HepG2 (cell line): ENCODE measurements around the gene VWA1. TPM values are rescaled to one million over a fixed set of nuclear protein-coding genes. Genes with fewer than 3 reads are reported as not detected.

Experiments used
- AGO1 ChIP-seq: fragments of 200-400 bp; formaldehyde crosslinking; IDR thresholded peaks from 2 replicates; pipeline ENCODE4 v1.6.1; 2017; ENCODE audit warnings: mild to moderate bottlenecking, low read depth, low read length, moderate library complexity; ENCODE audit not compliant: poor library complexity, severe bottlenecking
- ATF7 ChIP-seq, 2 experiments: fragments of 450-650 bp in 1 of 2; sonication (generic) in 1 of 2; formaldehyde crosslinking in 1 of 2; IDR thresholded peaks; 2 replicates each; pipeline versions ENCODE4 v1.4.0 to v1.6.1; 2016 to 2020; ENCODE audit warnings: antibody characterized with exemption in 1 of 2, mild to moderate bottlenecking in 1 of 2, missing genetic modification reagents in 1 of 2
- BCL6 ChIP-seq: IDR thresholded peaks from 2 replicates; pipeline ENCODE4 v1.6.1; 2016; ENCODE audit warnings: missing genetic modification reagents, missing compliant biosample characterization
- ELF1 ChIP-seq: sonication (generic); formaldehyde crosslinking; IDR thresholded peaks from 2 replicates; pipeline ENCODE4 v1.4.0; 2020; ENCODE audit warnings: missing genetic modification reagents
- FOXK1 ChIP-seq: sonication (generic); formaldehyde crosslinking; IDR thresholded peaks from 2 replicates; pipeline ENCODE4 v1.4.0; 2020; ENCODE audit warnings: low read depth, missing genetic modification reagents, borderline replicate concordance
- GFI1 ChIP-seq: sonication (generic); formaldehyde crosslinking; IDR thresholded peaks from 2 replicates; pipeline ENCODE4 v1.5.0; 2020; ENCODE audit warnings: missing genetic modification reagents, mild to moderate bottlenecking, borderline replicate concordance
- HNRNPL ChIP-seq: fragments of 200-400 bp; formaldehyde crosslinking; IDR thresholded peaks from 2 replicates; pipeline ENCODE4 v1.6.1; 2017; ENCODE audit warnings: mild to moderate bottlenecking, low read depth, low read length
- KDM5B ChIP-seq: sonication (generic); formaldehyde crosslinking; IDR thresholded peaks from 2 replicates; pipeline ENCODE4 v1.4.0; 2020; ENCODE audit warnings: missing genetic modification reagents, mild to moderate bottlenecking, borderline replicate concordance
- MYC ChIP-seq: sonication (generic); formaldehyde crosslinking; IDR thresholded peaks from 2 replicates; pipeline ENCODE4 v1.9.0; 2021; ENCODE audit warnings: missing genetic modification reagents, borderline replicate concordance
- MYPOP ChIP-seq: sonication (generic); formaldehyde crosslinking; IDR thresholded peaks from 2 replicates; pipeline ENCODE4 v1.8.1; 2023; ENCODE audit warnings: mild to moderate bottlenecking, moderate library complexity, missing genetic modification reagents
- RBAK ChIP-seq: sonication (generic); formaldehyde crosslinking; IDR thresholded peaks from 2 replicates; pipeline ENCODE4 v1.5.1; 2020; ENCODE audit warnings: mild to moderate bottlenecking, missing genetic modification reagents
- REL ChIP-seq: sonication (generic); formaldehyde crosslinking; conservative IDR thresholded peaks from 2 replicates; pipeline ENCODE4 v1.8.0; 2022; ENCODE audit warnings: mild to moderate bottlenecking, missing genetic modification reagents, moderate library complexity
- RXRB ChIP-seq: IDR thresholded peaks from 2 replicates; pipeline ENCODE4 v1.6.1; 2016; ENCODE audit warnings: borderline replicate concordance, missing genetic modification reagents, missing compliant biosample characterization
- TBL1XR1 ChIP-seq: fragments of 150-350 bp; IDR thresholded peaks from 2 replicates; pipeline ENCODE4 v1.6.1; 2014; ENCODE audit warnings: borderline replicate concordance, low read length; ENCODE audit not compliant: partially characterized antibody
- TFDP1 ChIP-seq: IDR thresholded peaks from 2 replicates; pipeline ENCODE4 v1.6.1; 2016; ENCODE audit warnings: missing compliant biosample characterization, missing genetic modification reagents, borderline replicate concordance
- ZBTB14 ChIP-seq: sonication (generic); formaldehyde crosslinking; IDR thresholded peaks from 2 replicates; pipeline ENCODE4 v1.4.0; 2020; ENCODE audit warnings: missing genetic modification reagents
- ZMYM4 ChIP-seq: sonication (generic); formaldehyde crosslinking; IDR thresholded peaks from 2 replicates; pipeline ENCODE4 v1.8.1; 2023; ENCODE audit warnings: mild to moderate bottlenecking, missing genetic modification reagents
- ZNF362 ChIP-seq: sonication (generic); formaldehyde crosslinking; IDR thresholded peaks from 2 replicates; pipeline ENCODE4 v1.4.0; 2020; ENCODE audit warnings: missing genetic modification reagents, mild to moderate bottlenecking, borderline replicate concordance
- ZNF543 ChIP-seq: sonication (generic); formaldehyde crosslinking; IDR thresholded peaks from 2 replicates; pipeline ENCODE4 v1.4.0; 2020; ENCODE audit warnings: mild to moderate bottlenecking, missing genetic modification reagents
- ZNF567 ChIP-seq: sonication (generic); formaldehyde crosslinking; IDR thresholded peaks from 2 replicates; pipeline ENCODE4 v1.8.1; 2023; ENCODE audit warnings: mild to moderate bottlenecking, missing genetic modification reagents, borderline replicate concordance
- ZNF570 ChIP-seq: sonication (generic); formaldehyde crosslinking; IDR thresholded peaks from 2 replicates; pipeline ENCODE4 v1.4.0; 2020; ENCODE audit warnings: mild to moderate bottlenecking, missing genetic modification reagents, borderline replicate concordance
- ZNF740 ChIP-seq: sonication (generic); formaldehyde crosslinking; IDR thresholded peaks from 2 replicates; pipeline ENCODE4 v1.4.0; 2020; ENCODE audit warnings: missing genetic modification reagents
- ZNF841 ChIP-seq: sonication (generic); formaldehyde crosslinking; IDR thresholded peaks from 2 replicates; pipeline ENCODE4 v1.8.1; 2023; ENCODE audit warnings: missing genetic modification reagents, borderline replicate concordance
- polyA plus RNA-seq, 8 experiments: library from polyadenylated mRNA; depleted of rRNA in 3 of 8; stranded (reverse) in 7 of 8; unstranded in 1 of 8; fragments of >200 nt; fragmentation: Illumina TruSeq in 4 of 8; extraction: Trizol in 4 of 8; gene quantifications; 2 replicates each; pipeline versions ENCODE4 v1.2.1 to v1.2.3, GENCODE V29; 2011 to 2016; ENCODE audit warnings: low read depth in 4 of 8, missing spikeins in 1 of 8, mixed read lengths in 1 of 8; ENCODE audit not compliant: insufficient read depth in 1 of 8
- total RNA-seq, 5 experiments: library from RNA; depleted of rRNA; stranded (reverse); fragments of >200 nt; fragmentation: Illumina TruSeq; extraction: Trizol; gene quantifications; 2 replicates each; pipeline ENCODE4 v1.2.3, GENCODE V29; 2016; ENCODE audit warnings: low read depth in 1 of 5

The VWA1 gene
- total and polyA plus RNA-seq, 2 of the 13 experiments (the other 11 are each of a cell fraction or from before 2014, with no cell fraction given), result 40.9 to 57.5 TPM

GRCh38 chr1:1441002-1441888 lies 5.8 kb downstream of the VWA1 start (continued):
- TF ChIP-seq ZNF570 (CRISPR knock-in tag), result no peak
- TF ChIP-seq ZMYM4 (CRISPR knock-in tag), result peak; percentile 17; the same call in 1 of the 2 replicates
- TF ChIP-seq ELF1 (CRISPR knock-in tag), result peak; percentile 35; the same call in 1 of the 2 replicates
- no peak for TF ChIP-seq ATF7 (IDR thresholded peaks at IDR 0.05)
- 0 out of 2 replicates have a peak, but pooled peaks have one; percentile 30 for TF ChIP-seq ATF7 (CRISPR knock-in tag; IDR thresholded peaks at IDR 0.05)
- peak; percentile 95 for TF ChIP-seq MYC
- no peak for TF ChIP-seq REL (CRISPR knock-in tag)
- TF ChIP-seq ZNF740 (CRISPR knock-in tag), result peak; percentile 60; the same call in 1 of the 2 replicates
- peak; percentile 44 for TF ChIP-seq RXRB
- no peak for TF ChIP-seq FOXK1 (CRISPR knock-in tag)
- peak; percentile 43; the same call in 1 of the 2 replicates for TF ChIP-seq KDM5B (CRISPR knock-in tag)
- peak; percentile 59; the same call in 1 of the 2 replicates for TF ChIP-seq ZNF567 (CRISPR knock-in tag)
- TF ChIP-seq ZNF362 (CRISPR knock-in tag), result 0 out of 2 replicates have a peak, but pooled peaks have one; percentile 18
- no peak for TF ChIP-seq ZBTB14 (CRISPR knock-in tag)
- no peak for TF ChIP-seq GFI1 (CRISPR knock-in tag)
- no peak for TF ChIP-seq RBAK
- no peak for TF ChIP-seq TFDP1 (CRISPR knock-in tag)
- no peak for TF ChIP-seq ZNF841 (CRISPR knock-in tag)
- 0 out of 2 replicates have a peak, but pooled peaks have one; percentile 31 for TF ChIP-seq MYPOP
- TF ChIP-seq HNRNPL, result peak; percentile 77; the same call in 1 of the 2 replicates
- 0 out of 2 replicates have a peak, but pooled peaks have one; percentile 24 for TF ChIP-seq ZNF543 (CRISPR knock-in tag)
- TF ChIP-seq AGO1, result peak; percentile 96
- TF ChIP-seq TBL1XR1, result no peak
- peak; percentile 59 for TF ChIP-seq BCL6
